Spleen (tissue), 11 donors: ENCODE data around the gene SPDYE1. TPM values are rescaled to one million over a fixed set of nuclear protein-coding genes. Genes with fewer than 3 reads are reported as not detected.
"Not testable (repeated sequence)": the region's sequence is repeated elsewhere in the genome, so short reads cannot be mapped to it uniquely, and the experiment has no call there.

ENCODE experiments used
- DNase-seq: peaks from one replicate; pipeline ENCODE4 v3.0.0-alpha.2; 2020
- H3K27ac ChIP-seq, 8 donors: fragments of 200-600 bp; sonication (generic) in 7 of 8; 1 replicate in 4 of 8; 2 replicates in 4 of 8; pipeline versions ENCODE4 v1.5.0 to v1.8.0; 2016 to 2021; ENCODE audit warnings: inconsistent platforms in 4 of 8, mild to moderate bottlenecking in 4 of 8, moderate library complexity in 1 of 8
- H3K27me3 ChIP-seq, 7 donors: fragments of 200-600 bp; sonication (generic) in 6 of 7; replicated peaks in 1 of 7; 1 replicate in 4 of 7; 2 replicates in 3 of 7; pipeline versions ENCODE4 v1.5.0 to v1.8.0; 2016 to 2021; ENCODE audit warnings: inconsistent platforms in 3 of 7, mild to moderate bottlenecking in 1 of 7
- H3K36me3 ChIP-seq, 6 donors: fragments of 200-600 bp; sonication (generic) in 5 of 6; 1 replicate in 4 of 6; 2 replicates in 2 of 6; pipeline versions ENCODE4 v1.5.0 to v1.8.0; 2016 to 2021; ENCODE audit warnings: inconsistent platforms in 2 of 6
- H3K4me1 ChIP-seq, 6 donors: fragments of 200-600 bp; sonication (generic) in 5 of 6; 1 replicate in 3 of 6; 2 replicates in 3 of 6; pipeline versions ENCODE4 v1.5.0 to v1.8.0; 2016 to 2021; ENCODE audit warnings: inconsistent platforms in 3 of 6
- H3K4me3 ChIP-seq, 8 donors: fragments of 200-600 bp; sonication (generic) in 7 of 8; 1 replicate in 4 of 8; 2 replicates in 4 of 8; pipeline versions ENCODE4 v1.5.0 to v1.8.0; 2016 to 2021; ENCODE audit warnings: inconsistent platforms in 4 of 8, mild to moderate bottlenecking in 4 of 8, moderate library complexity in 2 of 8
- H3K9me3 ChIP-seq, 8 donors: fragments of 200-600 bp; sonication (generic) in 7 of 8; 1 replicate in 4 of 8; 2 replicates in 4 of 8; pipeline versions ENCODE4 v1.5.0 to v1.8.0; 2016 to 2021; ENCODE audit warnings: inconsistent platforms in 4 of 8
- POLR2A ChIP-seq, 3 donors: fragments of 450-650 bp; IDR thresholded peaks; one replicate each; pipeline ENCODE4 v1.5.1; 2017; ENCODE audit warnings: antibody characterized with exemption in 3 of 3, mild to moderate bottlenecking in 1 of 3
- POLR2AphosphoS5 ChIP-seq, 3 donors: sonication (generic); formaldehyde crosslinking; IDR thresholded peaks; one replicate each; pipeline ENCODE4 v1.5.1; 2017; ENCODE audit warnings: antibody characterized with exemption in 3 of 3
- WGBS, 5 donors: extraction: QIAGEN DNeasy Blood & Tissue Kit in 3 of 5; methylation state at CpG; one replicate each; pipeline versions ENCODE4 v1.1.5 to v1.1.7; 2013 to 2018; 5-methylcytosine and 5-hydroxymethylcytosine counted together
- intact Hi-C: fragments of 100-400 bp; cut with DNase I; formaldehyde crosslinking; loops from one replicate; pipeline ENCODE4 v1.15.0; 2023; ENCODE audit warnings: low total_unique reads
- polyA plus RNA-seq, 3 donors: library from polyadenylated mRNA; stranded (reverse); fragments of 200-250 nt; gene quantifications; one replicate each; pipeline ENCODE4 v1.2.1, GENCODE V29; 2013
- total RNA-seq, 7 donors: library from RNA; depleted of rRNA in 3 of 7; stranded (reverse); fragments of >200 nt in 3 of 7; fragmentation: NEBNext Ultra II Directional in 4 of 7; extraction: Animal tissue kit (Norgen Biotek cat#: 25700) in 4 of 7; gene quantifications; one replicate each; pipeline versions ENCODE4 v1.1.0 to v1.2.1, GENCODE V29; 2016 to 2021
- TF ChIP-seq, protein P1 (sequence below), 11 experiments: fragments of 200-600 bp in 7 of 11; fragments of 450-650 bp in 4 of 11; sonication (generic) in 4 of 11; IDR thresholded peaks in 8 of 11; conservative IDR thresholded peaks in 3 of 11; 1 replicate in 7 of 11; 2 replicates in 4 of 11; pipeline versions ENCODE4 v1.4.0 to v1.8.0; 2016 to 2021; ENCODE audit warnings: antibody characterized with exemption in 11 of 11, inconsistent platforms in 4 of 11, mild to moderate bottlenecking in 1 of 11
- donor health status: healthy with polysubstance abuse.
- donor health status: DM: no; HTN: no; CAD: no; lungs with moderate emphysema.
- donor health status: DM: no; HTN: no; CAD: no.
- donor health status: Bipolar disorder and iron deficiency.
- donor health status: healthy.
- donor health status: DM: no; HTN: no; CAD: no.
- donor health status: DM: yes; HTN: yes; CAD: no.

The SPDYE1 gene
- total and polyA plus RNA-seq, 10 donors: not detected

DNA sequence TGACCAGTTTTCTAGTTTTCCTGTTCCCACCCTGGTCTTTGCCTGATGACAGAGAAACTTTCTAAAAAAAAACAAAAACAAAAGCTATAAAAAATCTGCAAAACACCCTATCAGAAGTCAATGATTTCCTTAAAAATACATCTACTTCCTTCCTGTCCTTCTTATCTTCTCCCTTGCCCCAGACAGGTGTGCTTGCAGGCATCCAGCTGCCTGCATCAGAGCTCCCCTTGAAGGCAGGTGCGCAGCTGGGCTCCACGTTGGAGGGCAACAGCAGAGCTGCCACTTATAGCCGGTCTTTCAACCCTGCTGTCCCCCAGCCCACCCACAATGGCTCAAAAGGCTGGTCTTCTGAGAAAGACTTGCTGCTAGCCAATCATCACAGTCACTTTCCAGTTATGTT lies 41.7 kb upstream of the SPDYE1 start:
- no peaks in the 10 kb centered on the region for H3K9me3 ChIP-seq
- TF ChIP-seq POLR2AphosphoS5 (IDR thresholded peaks at IDR 0.05) (no peak), POLR2A (IDR thresholded peaks at IDR 0.05) (no peak)
- TF ChIP-seq, protein P1, sequence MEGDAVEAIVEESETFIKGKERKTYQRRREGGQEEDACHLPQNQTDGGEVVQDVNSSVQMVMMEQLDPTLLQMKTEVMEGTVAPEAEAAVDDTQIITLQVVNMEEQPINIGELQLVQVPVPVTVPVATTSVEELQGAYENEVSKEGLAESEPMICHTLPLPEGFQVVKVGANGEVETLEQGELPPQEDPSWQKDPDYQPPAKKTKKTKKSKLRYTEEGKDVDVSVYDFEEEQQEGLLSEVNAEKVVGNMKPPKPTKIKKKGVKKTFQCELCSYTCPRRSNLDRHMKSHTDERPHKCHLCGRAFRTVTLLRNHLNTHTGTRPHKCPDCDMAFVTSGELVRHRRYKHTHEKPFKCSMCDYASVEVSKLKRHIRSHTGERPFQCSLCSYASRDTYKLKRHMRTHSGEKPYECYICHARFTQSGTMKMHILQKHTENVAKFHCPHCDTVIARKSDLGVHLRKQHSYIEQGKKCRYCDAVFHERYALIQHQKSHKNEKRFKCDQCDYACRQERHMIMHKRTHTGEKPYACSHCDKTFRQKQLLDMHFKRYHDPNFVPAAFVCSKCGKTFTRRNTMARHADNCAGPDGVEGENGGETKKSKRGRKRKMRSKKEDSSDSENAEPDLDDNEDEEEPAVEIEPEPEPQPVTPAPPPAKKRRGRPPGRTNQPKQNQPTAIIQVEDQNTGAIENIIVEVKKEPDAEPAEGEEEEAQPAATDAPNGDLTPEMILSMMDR (IDR thresholded peaks at IDR 0.05 in 8 of 11, conservative IDR thresholded peaks at IDR 0.05 in 3 of 11): no peak
- no peak for DNase-seq
- H3K4me1 ChIP-seq: no peaks in the 10 kb centered on the region
- WGBS, 5 donors: 62 to 75% (median 64%) methylated on average over 3 of the region's 3 CpGs
- H3K4me3 ChIP-seq: no peak overlapping the region
- H3K27ac ChIP-seq: no peak overlapping the region
- H3K27me3 ChIP-seq: no peaks in the 10 kb centered on the region
- peaks cover 0 to 58% (median 19%) of the 10 kb centered on the region in 6 donors for H3K36me3 ChIP-seq
- intact Hi-C loops: no loop called here

DNA sequence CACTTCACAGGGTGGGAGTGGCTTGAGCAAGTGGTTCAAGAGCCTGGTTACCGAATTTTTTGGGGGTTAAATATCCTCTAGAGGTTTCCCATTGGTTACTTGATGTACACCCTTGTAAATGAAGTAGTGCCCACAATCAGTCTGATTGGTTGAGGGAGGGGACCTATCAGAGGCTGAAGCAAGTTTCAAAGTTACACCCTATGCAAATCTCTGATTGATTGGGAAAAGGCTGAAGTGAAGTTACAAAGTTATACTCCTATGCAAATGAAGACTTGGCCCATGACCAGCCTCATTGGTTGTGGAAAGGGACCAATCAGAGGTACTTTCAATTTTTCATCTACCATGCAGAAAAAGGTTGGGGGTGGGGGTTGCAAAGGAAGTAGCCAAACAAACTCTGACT lies 36.8 kb upstream of the SPDYE1 start:
- Histone ChIP-seq H3K4me3 (no peak overlapping the region), H3K9me3 (no peaks in the 10 kb centered on the region), H3K27ac (no peak overlapping the region), H3K36me3 (peaks cover 0 to 27% (median 0%) of the 10 kb centered on the region in 6 donors), H3K4me1 (no peaks in the 10 kb centered on the region), H3K27me3 (no peaks in the 10 kb centered on the region)
- WGBS, 5 donors: 33 to 45% (median 39%) methylated on average over 1 of the region's 1 CpG
- intact Hi-C loops: no loop called here
- TF ChIP-seq POLR2A (IDR thresholded peaks at IDR 0.05) (no peak), POLR2AphosphoS5 (IDR thresholded peaks at IDR 0.05) (no peak)
- TF ChIP-seq, protein P1 (IDR thresholded peaks at IDR 0.05 in 8 of 11, conservative IDR thresholded peaks at IDR 0.05 in 3 of 11): no peak
- DNase-seq: no peak

DNA sequence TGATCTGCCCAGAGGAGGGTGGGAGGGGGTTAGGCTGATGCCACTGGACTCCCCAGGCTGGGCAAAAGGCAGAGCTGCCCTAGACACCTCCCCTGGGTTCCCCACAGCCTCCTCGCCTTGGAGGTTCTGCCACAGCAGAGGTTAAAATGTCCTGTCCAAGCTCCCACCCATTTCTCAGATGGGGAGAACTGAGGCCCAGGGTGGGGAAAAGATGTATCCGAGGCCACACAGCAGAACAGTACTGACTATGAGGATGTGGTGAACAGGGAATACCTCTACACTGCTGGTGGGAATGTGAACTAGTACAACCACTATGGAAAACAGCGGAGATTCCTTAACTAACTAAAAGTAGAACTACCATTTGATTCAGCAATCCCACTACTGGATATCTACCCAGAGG lies 31.3 kb upstream of the SPDYE1 start:
- DNase-seq, intact Hi-C loops, H3K4me1 ChIP-seq, H3K27me3 ChIP-seq, H3K27ac ChIP-seq, H3K4me3 ChIP-seq, H3K9me3 ChIP-seq: not testable (repeated sequence)
- 83 to 100% (median 95%) methylated on average over 2 to 3 of the region's 3 CpGs for WGBS, 5 donors
- peaks cover 0 to 14% (median 0%) of the 10 kb centered on the region in 6 donors for H3K36me3 ChIP-seq

DNA sequence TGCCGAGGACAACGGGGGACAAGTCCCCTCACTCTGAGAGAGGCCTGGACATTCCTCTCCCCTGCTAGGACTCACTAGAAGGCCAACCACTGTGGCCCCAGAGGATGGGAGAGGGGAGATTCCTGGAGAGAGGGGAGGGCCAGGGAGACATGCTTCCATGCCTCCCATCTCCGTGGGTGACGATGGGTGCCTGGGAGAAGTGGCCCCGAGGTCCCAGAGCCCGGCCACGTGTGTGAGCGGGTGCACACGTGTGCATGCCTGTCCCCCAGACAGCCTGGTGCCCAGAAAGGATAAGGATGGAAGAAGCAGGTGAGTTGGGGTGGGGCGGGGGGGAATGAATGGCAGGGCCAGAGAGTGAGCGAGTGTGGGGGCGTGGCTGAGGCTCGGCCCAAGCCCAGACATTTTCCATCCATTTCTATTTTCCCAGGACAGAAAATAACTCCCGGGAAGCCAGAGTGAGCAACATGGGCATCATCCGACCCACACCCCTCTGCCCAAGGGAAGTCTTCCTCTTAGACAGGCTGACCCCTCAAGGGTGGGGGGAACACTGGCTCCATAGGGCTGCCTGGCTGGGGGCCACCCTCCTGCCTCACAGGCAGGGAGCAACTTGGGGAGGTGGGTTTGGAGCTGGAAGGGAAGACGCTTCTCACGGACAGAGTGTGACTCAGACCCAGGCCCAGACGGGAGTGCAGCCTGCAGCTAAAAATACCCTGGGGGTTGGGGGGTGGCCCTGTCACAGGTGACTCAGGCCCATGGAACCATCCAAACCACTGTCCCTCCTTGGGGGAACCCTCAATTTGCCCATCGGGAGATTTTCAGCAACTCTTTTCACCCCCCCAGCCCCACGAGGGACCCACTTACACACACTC lies 29.3 kb upstream of the SPDYE1 start:
- not testable (repeated sequence) for H3K36me3 ChIP-seq, DNase-seq, H3K4me3 ChIP-seq

DNA sequence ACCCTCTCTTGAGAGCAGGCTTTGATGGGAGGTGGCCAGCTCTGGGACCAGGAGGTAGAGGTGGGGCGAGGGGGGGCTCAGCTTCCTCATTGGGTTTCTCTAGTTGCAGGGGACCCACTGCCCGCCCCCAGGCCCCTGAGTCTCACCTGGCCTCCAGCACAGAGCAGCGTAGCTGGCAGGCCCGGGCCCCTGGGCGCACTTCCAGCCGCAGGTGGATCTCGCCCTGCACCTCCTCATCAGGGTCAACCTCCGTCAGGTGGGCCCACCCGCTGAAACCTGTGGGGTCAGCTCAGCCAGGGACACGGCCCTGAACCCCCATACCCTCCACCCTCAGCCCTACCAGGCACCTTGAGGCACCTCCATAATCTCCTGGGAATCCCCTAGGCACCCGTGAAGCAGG lies 28.1 kb upstream of the SPDYE1 start:
- WGBS, 5 donors: 87 to 98% (median 96%) methylated on average over 4 to 10 of the region's 11 CpGs
- H3K36me3 ChIP-seq, H3K4me3 ChIP-seq, H3K27ac ChIP-seq, H3K4me1 ChIP-seq, H3K27me3 ChIP-seq, H3K9me3 ChIP-seq, intact Hi-C loops, DNase-seq: not testable (repeated sequence)

More for the DNA sequence above, 29.3 kb upstream of the SPDYE1 start:
- H3K27me3 ChIP-seq, H3K9me3 ChIP-seq, H3K27ac ChIP-seq, H3K4me1 ChIP-seq, intact Hi-C loops: not testable (repeated sequence)
- WGBS, 5 donors: 83 to 93% (median 90%) methylated on average over 7 to 16 of the region's 20 CpGs

DNA sequence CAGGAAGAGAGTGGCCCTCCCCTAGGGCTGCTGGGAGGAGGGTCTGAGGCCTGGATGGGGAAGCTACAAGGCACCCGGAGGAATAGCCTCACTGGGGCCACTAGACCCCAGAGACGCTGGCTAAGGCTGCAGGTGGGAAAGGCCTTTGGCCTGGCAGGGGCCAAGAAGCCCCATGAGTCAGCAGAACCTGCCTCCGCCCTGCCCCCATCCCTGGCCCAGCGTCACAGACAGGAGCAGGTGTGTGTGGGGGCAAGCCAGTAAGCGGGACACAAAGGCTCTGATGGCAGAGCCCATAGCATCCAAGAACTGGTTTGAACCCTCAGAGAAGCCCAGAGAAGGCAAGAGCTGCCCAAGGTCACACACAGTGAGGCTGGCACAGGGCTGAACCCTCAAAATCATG lies 27.0 kb upstream of the SPDYE1 start:
- H3K36me3 ChIP-seq, H3K4me3 ChIP-seq, H3K27ac ChIP-seq, H3K4me1 ChIP-seq, H3K9me3 ChIP-seq, H3K27me3 ChIP-seq, intact Hi-C loops, DNase-seq: not testable (repeated sequence)
- 75 to 100% (median 86%) methylated on average over 2 to 3 of the region's 5 CpGs; no CpG with 5 or more reads in 1 of the 5 donors for WGBS, 5 donors

DNA sequence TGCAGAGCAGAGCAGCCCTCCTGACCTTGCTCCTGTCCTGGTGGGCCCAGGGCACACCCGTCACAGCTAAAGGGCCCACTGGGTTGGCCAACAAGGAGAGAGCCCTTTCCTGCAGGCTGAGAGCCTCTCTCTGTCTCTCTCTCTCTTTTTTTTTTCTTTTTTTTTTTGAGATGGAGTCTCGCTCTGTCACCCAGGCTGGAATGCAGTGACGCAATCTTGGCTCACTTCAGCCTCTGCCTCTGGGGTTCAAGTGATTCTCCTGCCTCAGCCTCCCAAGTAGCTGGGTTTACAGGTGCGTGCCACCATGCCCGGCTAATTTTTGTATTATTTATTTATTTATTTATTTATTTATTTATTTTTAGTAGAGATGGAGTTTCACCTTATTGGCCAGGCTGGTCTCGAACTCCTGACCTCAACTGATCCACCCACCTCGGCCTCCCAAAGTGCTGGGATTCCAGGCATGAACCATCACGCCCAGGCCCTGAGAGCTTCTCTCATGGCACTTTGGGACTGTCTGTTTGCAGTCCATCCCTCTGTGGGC lies 23.6 kb upstream of the SPDYE1 start:
- H3K27me3 ChIP-seq, DNase-seq, H3K4me3 ChIP-seq, H3K36me3 ChIP-seq, H3K9me3 ChIP-seq, intact Hi-C loops, H3K27ac ChIP-seq, H3K4me1 ChIP-seq: not testable (repeated sequence)
- WGBS, 5 donors: 80 to 92% (median 84%) methylated on average over 6 to 7 of the region's 8 CpGs
